HFF-Myc (cell line): Measurements from ENCODE around the gene TEAD1.

Experiments
- DNase-seq: peaks from one replicate; pipeline ENCODE4 v3.0.0-alpha.2; 2011; ENCODE audit warnings: low read depth; ENCODE audit errors: extremely low read depth
- H3K4me3 ChIP-seq: replicated peaks from 2 replicates; pipeline ENCODE4 v1.5.1; 2011; ENCODE audit warnings: low read depth, mild to moderate bottlenecking, control low read depth, low read length
- TF ChIP-seq, protein P1 (sequence below): IDR thresholded peaks from 2 replicates; pipeline ENCODE4 v1.5.1; 2012; ENCODE audit warnings: mild to moderate bottlenecking, low read depth, low read length, control low read depth; ENCODE audit errors: missing control alignments

Gene TEAD1

DNA sequence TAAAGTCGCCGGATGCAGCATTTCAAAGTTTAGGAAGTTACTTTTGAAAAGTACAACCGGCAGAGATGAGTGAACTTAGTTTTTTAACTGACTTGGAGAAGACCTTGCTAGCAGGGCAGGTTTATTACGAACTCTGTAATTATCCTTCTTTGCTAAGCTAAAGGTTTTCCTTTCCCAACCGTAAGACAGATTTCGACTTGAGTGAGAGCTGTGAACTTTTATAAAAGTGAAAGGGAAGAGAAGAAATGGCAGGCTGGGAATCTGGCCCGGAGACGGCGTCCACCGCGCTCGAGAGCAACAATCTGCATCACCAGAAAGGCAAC is 659 bp upstream of the TEAD1 start:
- H3K4me3 ChIP-seq, result peak overlapping the region; percentile 53
- no peak for DNase-seq
- TF ChIP-seq, protein P1, sequence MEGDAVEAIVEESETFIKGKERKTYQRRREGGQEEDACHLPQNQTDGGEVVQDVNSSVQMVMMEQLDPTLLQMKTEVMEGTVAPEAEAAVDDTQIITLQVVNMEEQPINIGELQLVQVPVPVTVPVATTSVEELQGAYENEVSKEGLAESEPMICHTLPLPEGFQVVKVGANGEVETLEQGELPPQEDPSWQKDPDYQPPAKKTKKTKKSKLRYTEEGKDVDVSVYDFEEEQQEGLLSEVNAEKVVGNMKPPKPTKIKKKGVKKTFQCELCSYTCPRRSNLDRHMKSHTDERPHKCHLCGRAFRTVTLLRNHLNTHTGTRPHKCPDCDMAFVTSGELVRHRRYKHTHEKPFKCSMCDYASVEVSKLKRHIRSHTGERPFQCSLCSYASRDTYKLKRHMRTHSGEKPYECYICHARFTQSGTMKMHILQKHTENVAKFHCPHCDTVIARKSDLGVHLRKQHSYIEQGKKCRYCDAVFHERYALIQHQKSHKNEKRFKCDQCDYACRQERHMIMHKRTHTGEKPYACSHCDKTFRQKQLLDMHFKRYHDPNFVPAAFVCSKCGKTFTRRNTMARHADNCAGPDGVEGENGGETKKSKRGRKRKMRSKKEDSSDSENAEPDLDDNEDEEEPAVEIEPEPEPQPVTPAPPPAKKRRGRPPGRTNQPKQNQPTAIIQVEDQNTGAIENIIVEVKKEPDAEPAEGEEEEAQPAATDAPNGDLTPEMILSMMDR, result no peak

DNA sequence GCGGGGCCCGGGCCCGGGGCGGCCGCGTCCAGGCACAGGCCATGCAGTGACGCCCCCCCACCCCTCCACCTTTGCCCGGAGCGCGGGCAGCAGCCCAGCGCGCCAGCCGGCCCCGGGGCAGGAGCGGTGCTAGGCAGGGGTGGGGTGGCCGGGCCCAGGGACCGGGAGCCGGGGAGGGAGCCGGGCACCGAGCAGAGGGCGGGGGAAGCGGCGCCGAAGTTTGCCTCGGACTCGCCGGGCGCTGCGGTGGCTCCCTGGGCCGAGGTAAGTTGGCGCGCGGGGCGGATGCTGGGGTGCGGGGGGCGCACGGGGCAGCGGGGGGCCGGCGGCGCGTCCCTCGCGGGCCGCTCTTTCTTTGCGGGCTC is 332 bp downstream of the TEAD1 start:
- H3K4me3 ChIP-seq, result peak overlapping the region; percentile 83
- TF ChIP-seq, protein P1, result no peak
- DNase-seq, result no peak

DNA sequence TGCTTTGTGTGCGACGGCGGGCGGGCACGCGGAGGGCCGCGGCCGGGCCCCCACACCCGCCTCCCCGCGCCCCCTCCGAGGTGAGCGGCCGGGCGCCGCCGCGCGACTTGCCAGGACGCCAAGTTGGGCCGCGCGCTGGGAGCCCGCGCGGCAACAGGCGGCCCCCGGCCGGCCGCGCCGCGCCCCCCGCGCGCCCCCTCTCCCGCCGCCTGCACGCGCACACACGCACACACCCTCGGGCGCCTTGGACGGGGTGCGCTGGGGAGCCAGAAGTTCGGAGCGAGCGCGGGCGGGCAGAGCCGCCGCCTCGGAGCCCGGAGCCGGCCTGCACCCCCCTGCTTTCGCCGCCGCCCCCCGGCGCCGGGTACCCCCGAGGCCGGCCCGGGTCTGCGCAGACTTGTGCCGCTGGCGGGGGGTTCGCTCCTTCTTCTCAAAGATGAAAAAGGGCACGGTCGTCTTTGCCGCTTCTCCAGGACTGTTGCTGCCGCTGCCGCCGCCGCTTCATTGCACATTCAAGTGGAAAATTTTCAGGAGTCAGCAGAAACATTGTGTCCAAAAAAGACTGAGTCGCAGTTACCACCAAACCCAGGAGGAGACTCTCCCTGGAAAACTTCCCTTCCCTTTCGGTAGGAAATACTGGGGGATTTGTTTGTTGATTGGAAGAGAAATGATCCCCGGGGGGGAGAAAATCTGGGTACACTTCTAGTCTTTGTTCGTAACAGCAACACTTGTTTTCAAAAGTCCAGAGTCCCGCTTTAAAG is 895 bp downstream of the TEAD1 start:
- DNase-seq, result no peak
- peak overlapping the region; percentile 83 for H3K4me3 ChIP-seq
- TF ChIP-seq, protein P1, result no peak

DNA sequence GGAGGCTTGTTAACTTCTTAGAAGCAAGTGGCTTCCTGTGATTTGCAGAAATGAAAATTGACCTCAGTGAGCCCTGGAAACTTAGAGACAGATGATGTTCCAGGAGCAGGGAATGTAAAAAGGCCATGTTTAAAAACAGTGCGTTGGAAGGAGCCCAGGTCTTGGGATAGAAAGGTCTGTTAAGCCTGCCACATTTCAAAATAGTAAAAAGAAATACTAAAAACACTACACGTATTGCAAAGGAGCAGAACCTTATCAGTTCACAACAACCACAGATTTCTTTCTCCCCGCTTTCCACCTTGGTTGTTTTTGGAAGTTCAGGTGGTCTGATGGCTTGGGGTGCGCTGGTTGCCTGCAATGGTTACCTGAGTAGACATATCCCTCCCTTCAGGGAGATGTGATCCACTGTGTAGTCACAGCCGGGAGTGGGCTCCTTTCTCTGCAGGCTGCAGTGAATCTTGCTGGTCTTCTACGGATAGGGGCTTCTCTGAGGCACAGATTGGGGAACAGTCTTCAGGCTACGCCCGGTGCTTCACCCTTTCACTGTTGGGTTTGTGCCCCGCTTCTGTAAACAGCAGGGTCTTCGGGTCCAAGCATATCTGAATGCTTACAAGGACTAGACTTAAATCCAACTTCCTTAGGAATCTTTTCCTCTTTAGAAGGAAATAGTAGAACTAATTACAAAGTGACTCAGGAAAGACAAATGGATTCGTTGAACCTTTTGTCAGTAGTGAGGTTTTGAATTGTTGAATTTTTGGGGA is 1.9 kb downstream of the TEAD1 start:
- TF ChIP-seq, protein P1, result no peak
- DNase-seq, result no peak
- H3K4me3 ChIP-seq, result peak overlapping the region; percentile 83

DNA sequence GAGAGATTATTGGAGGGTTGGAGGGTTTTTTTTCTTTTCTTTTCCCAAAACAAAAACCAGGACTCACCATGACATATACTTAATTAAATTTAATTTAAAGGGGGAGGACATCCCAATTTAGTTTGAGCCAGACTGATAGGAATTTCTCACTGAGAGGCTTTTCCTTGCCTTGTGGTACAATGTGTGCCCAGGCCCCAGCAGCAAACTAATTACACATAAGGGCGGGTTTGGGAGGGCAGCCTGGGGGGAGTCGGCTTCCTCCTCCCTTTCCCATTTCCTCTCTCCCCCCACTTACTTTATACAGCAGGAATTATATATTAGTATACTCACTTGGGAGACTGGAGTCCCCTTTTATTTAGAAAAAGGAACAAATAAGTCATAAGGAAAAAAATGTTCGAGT is 2.9 kb downstream of the TEAD1 start:
- TF ChIP-seq, protein P1, result no peak
- peak overlapping the region; percentile 83 for H3K4me3 ChIP-seq
- no peak for DNase-seq

DNA sequence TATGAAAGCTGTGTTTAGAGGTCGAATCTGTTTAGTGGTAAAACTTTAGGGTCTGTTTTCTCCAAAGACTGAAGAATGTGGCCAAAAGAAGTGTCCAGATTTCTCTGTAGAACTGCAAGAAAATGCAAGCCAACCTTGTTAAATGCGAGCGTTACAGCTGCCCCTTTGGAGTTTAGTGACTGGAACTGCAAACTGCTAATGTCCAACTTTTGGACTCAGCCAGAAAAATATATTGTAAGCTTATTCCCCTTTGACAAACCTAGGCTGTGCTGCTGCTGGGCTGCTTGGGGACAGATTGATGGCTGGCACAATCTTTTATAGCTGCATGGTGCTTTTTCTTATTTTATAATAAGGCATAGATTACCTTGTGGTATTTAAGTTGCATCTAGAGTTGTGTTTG is 3.9 kb downstream of the TEAD1 start:
- peak overlapping the region; percentile 83 for H3K4me3 ChIP-seq
- no peak for DNase-seq

More for the DNA sequence above, 3.9 kb downstream of the TEAD1 start:
- TF ChIP-seq, protein P1, result no peak
